Activated CD8-positive, alpha-beta memory T cell treated with anti-CD3 and anti-CD28 coated beads, Interleukin-2, amount 50 U/mL, for 24 hours (primary cell): ENCODE data around the gene COA1.
"Not testable (repeated sequence)": the region's sequence is repeated elsewhere in the genome, so short reads cannot be mapped to it uniquely, and the experiment has no call there.

Source experiments
- DNase-seq: peaks from one replicate; pipeline ENCODE4 v3.0.0-alpha.2; 2020; ENCODE audit errors: extremely low read depth

The COA1 gene

DNA sequence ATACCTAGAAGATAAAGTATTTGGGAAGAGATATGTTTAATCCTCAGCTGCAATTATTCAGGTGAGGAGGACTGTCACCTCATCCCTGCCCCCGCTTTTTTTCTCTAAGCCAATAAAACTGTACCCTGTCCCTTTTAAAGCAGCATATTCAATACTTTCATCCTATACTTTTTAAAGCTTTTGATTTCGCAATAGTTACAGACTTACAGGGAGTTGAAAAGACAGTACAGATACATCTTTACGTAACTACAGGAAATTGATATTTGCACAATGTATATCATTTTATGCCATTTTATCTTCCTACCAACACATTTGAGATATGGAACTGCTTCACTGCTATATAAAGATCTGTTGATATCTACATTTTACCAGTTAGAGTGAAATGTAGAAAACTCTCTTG, 98.8 kb downstream of the COA1 start:
- DNase-seq = no peak

DNA sequence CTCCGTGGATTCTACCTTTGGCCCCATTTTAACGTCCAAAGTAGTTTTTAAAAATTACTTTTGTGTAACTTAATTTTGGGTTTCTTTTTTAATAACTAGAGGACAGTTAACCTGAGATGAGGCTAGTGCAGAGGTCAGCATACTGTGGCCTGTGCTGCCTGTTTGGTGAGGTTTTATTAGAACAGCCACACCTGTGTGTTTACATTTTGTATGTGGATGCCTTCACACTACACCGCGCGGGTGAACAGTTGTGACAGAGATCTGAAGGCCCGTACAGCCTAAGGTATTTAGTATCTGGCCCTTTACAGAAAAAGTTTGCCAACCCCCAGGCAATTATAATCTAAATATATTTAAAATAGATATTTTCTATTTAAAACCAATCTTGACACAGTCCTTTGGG, 99.5 kb downstream of the COA1 start:
- DNase-seq = no peak

DNA sequence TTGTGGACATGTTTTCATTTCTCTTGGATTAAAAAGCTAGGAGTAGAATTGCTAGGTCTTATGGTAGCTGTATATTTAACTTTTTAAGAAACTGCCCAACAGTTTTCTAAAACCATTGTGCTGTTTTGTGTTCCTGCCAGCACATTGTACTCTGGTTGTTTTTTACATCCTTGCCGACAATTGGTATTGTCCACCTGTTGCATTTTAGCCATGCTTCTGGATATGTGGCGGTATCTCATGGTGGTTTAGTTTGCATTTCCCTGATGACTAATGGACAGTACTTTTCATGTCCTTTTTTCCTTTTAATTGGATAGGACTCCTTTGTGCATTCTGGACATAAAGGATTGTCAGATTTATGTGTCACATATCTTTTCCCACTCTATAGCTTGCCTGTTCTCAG, 100.9 kb downstream of the COA1 start:
- no peak for DNase-seq

DNA sequence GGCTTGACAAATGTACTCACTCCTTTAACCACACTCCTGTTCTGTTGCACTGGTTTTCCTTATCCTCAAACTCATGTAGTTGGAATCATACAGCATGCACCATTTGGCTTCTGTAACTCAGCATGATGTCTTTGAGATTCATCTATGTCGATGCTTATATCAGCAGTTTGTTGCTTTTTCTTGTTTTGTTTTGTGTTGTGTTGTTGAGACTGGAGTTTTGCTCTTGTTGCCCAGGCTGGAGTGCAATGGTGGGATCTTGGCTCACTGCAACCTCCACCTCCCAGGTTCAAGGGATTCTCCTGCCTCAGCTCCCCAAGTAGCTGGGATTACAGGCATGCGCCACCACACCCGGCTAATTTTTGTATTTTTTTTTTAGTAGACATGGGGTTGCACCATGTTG, 101.5 kb downstream of the COA1 start:
- DNase-seq = not testable (repeated sequence)

DNA sequence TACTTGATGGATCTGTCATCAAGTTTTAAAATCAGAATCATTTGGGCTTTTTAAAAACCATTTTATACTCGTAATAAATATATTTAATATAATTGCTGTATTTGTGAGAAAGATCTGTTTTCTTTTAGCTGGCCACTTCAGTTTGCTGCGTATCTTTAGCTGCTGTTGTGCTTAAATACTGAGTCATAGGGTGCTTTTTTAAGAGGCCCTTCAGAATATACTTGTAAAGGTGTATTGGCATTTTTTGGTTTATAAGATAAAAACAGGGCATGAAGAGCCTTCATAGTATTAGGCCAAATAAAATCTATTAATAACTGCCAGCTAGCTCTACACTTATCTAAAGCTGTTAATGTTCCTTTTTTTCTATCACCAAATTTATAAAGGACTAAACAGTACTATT, 102.6 kb downstream of the COA1 start:
- DNase-seq = no peak

DNA sequence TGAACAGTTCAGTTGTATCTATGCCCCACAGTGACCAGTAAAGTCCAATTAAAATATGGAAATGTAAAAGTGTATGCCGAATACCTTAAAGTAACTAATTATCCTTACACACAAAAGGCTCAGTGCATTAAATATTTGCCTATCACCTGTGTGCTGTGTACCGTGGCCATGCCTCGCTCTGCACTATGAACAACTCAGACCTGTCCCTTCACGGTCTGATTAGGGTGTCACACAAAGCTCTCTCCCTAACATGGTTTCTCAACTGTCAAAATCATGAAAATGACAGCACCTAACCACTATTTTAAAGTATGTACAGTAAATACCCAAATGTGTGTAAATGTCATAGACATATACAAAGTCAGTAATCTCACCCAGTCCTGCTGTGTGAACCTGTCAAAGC, 103.3 kb downstream of the COA1 start:
- no peak for DNase-seq

DNA sequence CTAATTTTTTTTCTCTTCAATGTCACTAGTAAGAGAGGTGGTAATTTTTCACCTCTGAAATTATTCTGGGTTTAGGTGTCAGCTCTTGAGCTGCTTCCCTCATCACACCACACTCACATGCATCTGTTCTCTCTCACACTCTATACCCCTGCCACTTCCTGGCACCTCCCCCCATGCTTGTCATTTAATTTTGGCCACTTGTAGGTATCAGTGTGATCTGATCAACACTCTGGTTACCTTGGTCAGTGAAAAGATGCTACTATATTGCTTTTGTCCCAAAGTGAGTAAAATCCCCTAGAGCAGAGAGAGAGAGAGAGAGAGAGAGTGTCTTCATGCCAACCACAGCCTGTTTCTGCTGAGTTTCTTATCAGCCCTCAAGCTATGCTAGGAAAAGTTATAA, 103.9 kb downstream of the COA1 start:
- DNase-seq = no peak

DNA sequence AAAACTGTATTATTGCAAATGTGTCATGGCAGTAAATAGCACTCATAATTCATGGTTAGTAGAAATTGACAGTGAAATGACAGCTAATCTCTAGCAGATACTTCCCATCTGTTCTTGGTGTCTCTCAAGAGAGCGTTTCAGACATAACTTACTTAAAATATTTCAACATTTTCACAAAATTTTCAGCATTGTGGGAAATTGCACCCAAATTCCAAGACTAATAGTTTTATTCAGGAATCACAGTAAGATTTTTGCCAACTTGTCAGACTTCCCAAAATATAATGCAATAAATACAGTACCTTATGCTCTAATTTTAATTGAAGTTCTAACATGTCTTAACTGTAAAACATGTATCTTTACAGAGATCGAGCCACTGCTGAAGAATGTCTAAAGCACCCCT, 105.2 kb downstream of the COA1 start:
- no peak for DNase-seq

DNA sequence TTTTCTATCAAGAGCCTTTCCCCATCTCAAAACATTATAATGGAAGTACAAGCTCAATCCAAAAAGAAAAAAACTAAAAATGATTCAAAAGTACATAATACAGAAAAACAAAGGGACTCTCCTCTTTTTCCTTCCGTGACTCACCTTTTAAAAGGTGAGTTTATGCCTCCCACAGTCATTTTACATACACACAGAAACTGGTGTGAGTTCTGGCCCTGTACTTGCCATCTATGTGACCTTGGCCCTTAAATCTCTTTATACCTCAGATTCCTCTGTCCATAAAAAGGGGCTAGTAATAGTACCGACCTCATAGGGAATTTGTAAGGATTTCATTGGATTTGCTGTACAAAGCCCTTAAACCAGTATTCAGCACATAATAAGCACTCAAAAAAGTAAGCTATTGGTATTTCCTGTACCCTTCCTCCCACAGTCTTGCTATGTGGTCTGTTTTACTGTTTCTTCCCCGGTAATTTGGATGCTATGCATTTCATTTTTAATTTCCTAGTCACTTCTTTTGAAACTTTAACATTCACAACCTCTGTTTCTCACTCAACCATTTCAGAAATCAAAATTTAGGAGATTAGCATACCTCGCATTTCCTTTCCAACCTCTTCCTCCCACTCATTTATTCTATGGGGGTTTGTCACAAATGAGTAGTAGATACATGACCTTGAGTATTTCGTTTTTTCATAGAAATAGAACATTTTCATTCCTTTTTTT, 107.4 kb downstream of the COA1 start:
- DNase-seq = no peak

DNA sequence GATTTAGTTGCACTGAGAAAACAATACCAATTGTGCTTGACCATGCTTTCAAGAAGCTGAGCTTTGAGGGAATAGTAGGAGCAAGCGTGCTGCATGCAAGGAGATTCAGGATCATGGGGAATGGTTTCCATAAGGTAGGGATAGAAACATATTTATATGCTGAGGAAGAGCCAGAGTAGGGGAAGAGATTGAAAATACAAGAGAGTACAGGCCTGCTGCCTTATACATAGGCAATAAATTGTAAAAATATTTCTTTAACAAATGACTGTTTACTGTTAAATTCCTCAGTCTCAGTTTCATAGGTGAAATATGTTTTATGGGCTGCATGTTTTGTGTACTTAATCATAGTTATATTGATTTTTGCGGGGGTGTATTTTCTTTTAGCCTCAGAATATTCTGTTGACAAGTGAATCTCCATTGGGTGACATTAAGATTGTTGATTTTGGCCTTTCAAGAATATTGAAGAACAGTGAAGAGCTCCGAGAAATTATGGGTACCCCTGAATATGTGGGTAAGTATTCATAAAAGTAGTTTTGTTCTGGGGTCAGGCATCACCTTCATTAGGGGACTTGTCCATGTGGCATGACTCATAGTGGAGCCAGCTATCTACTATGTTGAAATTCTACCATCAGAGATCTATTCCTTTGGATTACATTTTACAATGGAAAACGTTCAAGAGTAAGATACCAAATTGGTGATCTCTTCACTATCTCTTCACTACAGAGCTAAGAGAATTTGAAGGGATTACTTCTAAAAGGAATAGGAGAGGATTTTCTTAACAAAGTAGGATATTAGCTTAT, 109.9 kb downstream of the COA1 start:
- no peak for DNase-seq

DNA sequence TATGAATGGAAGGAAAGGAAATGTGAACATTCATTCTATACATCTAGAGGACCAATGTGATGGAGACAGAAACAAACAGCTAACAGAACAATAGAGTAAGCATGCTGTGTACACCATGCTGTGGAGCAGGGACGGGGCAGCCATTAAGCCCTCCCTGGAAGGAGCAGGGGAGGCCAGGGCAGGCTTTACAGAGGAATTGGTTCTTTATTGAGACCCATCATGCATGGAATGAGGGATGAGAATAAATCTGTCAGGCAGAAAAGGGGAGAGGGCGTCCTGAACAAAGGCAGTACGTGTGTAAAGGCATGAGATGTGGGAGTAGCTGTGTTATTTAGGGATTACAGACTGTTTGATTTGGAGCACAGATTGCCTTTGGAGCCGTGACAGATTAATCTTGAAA, 111.2 kb downstream of the COA1 start:
- DNase-seq = no peak

DNA sequence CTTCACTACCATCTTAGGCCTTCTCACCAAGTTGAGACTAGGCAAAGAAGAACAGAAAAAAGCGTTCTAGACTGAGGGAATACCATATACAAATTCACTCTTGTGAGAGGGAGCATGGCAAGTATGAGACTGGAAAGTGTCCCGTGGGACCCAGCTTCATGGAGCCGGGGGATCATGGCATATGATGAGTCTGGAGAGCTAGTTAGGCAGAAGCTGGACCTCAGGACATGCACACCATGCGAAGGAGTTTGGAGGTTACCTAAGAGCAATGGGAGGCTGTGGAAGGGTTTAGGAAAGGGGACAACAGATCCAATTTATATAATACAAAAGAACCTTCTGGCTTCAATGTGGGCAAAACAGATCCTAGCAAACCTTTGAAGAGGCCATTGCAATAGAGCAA, 112.3 kb downstream of the COA1 start:
- no peak for DNase-seq

DNA sequence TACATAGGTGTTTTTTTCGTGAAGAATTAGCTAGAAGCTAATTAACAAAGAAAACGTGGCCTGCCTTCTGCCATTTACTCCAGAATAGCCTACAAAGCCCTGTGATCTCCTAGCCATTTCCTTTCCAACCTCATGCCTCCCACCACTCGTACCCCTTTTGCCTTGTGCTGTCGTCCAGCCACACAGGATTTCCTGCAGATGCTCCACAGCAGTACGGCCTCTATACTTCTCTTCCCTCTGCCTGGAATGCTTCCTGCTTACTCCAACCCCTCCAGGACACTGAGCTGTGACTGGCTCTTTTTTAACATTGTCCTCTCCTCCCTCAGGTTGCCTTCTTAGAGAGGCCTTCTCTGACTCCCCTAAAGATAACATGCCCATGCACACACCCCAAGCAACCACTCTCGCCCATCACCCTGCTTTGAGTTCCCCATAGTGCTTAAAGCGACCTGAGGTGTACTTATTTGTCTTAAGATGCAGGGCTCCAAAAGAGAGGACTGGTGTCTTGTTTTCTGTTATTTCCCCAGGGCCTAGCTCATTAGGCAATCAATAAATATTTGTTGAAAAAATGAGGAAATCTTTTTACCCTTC, 113.7 kb downstream of the COA1 start:
- no peak for DNase-seq

DNA sequence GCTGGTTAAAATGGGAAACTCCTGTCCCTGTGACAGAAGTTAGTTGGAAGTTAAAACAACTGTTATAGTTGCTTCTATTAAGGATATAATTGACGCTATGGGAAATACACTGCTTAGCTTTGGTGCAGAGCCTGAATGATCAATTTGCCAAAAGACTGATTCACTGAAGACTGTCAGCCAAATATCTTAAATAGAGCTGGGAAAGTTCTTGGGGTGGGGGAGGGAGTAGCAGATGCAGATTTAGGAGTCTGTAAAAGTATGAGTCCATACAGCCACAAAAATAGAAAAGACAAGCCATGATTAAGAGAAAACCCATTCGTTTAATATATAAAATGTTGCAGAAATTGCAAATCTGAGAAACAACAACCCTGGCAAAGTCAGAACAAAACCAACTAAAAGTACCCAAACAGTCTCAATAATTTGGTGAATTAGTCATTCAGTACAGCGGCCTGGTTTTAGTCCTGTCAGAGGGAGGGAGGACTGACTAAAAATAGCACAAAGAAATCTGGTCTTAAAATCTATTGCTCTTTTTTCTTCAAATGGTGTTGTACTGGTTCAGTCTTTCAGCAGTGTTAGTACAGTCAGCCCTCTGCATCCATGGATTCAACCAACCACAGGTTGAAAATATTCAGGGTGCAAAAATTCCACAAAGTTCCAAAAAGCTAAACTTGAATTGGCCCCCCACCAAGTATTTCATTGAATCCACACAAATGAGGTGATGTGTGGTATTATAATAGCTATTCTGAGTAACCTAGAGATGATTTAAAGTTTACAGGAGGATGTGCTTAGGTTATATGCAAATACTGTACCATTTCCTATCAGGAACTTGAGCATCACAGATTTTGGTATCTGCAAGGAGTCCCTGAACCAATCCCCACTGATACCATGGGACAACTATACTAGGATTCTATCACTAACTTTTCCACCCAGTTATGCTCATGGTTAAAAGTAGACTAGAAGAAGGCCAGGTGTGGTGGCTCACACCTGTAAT, 116.4 kb downstream of the COA1 start:
- DNase-seq = no peak

DNA sequence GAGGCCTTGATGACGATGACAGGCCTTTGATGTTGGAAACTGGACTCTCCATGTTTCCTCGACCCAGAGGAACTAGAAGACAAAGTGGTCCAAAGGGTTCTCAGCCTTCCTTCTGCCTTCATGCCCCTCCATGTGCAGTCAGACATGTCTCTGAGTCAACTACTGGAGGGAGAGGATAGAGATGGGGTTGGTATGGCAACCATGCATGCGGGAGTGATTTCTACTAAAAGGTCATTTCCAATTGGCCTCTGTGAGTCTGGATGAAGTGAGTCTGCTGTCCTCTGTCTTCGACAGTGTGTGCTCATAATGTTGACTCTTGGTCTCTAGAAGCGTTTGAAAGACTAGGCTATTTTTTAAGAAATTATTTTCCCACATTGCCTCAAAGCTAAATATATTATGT, 117.2 kb downstream of the COA1 start:
- DNase-seq = no peak

DNA sequence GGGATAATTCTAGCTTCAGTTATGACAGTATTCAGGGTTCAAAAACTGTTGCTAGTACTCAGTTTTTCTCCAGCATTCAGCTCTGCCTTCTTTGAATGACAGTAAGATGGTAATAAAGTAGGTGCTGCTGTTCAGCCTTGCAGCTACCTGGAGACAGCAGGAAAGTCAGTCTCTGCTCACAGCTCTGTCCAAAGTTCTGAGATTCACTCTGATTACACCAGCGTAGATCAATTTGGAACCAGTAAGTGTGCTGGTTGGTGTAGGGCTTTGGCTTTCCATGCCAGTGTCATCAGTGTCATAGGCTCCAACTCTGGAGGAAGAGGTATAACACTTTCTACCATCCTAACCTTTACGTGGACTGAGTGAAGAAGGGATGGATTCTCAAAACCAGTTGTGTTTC, 120.2 kb downstream of the COA1 start:
- no peak for DNase-seq

DNA sequence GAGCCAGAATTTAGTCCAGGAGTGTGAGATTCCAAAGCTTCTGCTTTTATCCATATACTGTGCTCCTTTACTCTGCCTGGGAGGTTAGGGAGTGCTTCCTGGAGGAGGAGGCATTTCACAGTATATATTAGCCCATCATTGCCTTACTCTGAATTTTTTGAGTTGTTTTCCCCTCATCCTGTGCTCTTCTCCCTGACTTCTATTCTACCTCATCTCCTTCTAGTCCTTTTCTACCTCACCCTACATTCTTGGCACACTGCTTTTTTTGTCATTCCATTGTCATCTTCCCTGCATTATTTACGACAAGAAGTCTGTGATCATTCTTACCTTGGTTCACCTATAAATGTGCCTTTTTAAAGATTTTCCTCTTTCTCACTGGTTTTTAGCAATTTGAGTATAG, 125.1 kb downstream of the COA1 start:
- DNase-seq = no peak

DNA sequence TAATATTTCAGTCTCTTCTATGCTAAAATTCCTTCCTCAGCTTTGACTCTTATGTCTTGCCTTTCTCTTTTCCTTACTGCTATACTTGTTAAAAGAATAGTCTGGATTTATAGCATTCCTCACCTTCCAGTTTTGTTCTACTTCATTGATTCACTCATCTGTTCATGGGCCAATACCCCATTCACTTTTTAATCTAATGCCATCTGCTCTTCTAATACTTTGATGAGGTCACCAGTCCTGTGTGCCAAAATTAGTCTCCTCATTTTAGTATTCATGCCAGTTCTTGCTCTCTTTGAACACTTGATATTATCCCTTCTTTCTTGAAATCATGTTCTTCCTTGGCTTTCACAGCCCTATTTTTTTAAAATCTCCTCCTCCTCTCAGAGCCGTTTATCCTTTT, 127.1 kb downstream of the COA1 start:
- no peak for DNase-seq

DNA sequence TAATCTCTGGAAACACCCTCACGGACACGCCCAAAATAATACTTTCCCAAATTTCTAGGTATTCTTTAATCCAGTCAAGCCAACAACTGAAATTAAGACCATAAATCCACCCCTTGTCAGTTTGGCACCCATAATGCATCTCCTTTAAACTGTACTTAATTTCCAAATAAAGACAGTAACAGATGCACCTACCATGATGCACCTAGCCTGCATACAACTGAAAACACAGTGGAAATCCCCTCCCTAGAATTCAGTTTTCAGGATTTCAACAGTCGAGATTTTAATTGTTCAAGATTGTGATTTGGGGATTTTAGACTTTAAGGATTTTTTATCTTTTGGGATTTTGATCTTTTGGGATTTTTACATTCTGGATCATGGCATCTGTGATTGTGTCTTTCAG, 129.3 kb downstream of the COA1 start:
- no peak for DNase-seq

DNA sequence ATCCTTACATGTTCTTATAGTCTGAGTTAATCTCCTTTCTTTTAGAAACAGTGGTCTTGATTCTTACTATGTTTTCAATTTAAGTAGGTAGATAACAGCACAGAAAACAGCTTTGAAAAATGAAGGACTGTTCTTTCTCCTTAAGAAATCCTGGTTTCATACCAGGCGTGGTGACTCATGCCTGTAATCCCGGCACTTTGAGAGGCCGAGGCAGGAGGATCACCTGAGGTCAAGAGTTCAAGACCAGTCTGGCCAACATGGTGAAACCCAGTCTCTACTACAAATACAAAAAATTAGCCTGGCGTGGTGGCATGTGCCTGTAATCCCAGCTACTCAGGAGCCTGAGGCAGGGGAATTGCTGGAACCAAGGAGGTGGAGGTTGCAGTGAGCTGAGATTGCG, 132.9 kb downstream of the COA1 start:
- DNase-seq = not testable (repeated sequence)

DNA sequence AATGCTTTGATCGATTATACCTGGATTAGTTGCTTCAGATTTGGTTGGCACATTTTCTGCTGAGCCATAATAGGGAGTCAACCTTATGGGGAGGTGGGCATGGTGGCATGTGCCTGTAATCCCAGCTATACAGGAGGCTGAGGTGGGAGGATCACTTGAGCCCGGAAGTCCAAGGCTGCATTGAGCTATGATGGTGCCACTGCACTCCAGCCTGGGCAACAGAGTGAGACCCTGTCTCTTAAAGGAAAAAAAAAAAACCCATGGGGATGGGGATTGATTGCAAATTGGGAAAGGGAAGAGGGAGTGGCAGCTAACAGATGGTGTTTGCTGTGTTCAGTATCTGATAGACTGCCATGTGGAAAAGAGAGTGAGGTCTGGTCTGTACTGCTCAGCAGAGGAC, 135.3 kb downstream of the COA1 start:
- DNase-seq = no peak

DNA sequence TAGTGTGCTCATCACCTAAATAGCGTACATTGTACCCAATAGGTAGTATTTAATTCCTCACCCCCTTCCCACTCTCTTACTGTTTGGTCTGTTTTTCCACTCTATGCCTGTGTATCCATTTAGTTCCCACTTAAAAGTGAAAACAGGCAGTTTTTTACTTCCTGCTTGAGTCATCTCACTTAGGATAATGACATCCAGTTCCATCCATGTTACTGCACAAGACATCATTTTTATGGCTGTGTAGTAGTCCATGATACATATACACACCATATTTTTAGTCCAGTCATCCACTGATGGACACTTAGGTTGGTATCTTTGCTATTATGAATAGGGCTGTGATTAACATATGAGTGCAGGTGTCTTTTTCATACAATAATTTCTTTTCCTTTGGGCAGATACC, 136.3 kb downstream of the COA1 start:
- no peak for DNase-seq
